A549 (cell line): ENCODE data around the gene ZNF664. TPM values are rescaled to one million over a fixed set of nuclear protein-coding genes. Genes with fewer than 3 reads are reported as not detected.

Experiments
- ATAC-seq, 2 experiments: fragments of 200-7000 bp in 1 of 2; fragments of >200 bp in 1 of 2; cut with Nextera tagmentation in 1 of 2; cut with Tn5 transposase in 1 of 2; 3 replicates each; pipeline versions ENCODE4 v1.8.0 to v1.9.1; 2018 to 2020; ENCODE audit warnings: mild to moderate bottlenecking in 1 of 2, moderate library complexity in 1 of 2
- CTCF ChIA-PET: fragments of 300-600 bp; sonication (Branson Sonifier 250); formaldehyde crosslinking; extraction: SDS; loops from one replicate; lab custom pipeline; 2021; ENCODE audit warnings: antibody characterized with exemption, inconsistent platforms; lab: Yijun Ruan, JAX
- POLR2A ChIA-PET: fragments of 350-600 bp; formaldehyde crosslinking; extraction: SDS; loops from one replicate; lab custom pipeline; 2021; ENCODE audit warnings: antibody characterized with exemption, inconsistent platforms; lab: Yijun Ruan, JAX
- DNase-seq, 2 experiments: peaks; one replicate each; pipeline versions ENCODE4 v3.0.0 to v3.0.0-alpha.2; 2011 to 2016; ENCODE audit warnings: low read depth in 1 of 2, low spot score in 1 of 2
- FAIRE-seq: peaks from 2 replicates; lab custom pipeline; 2011; peaks lifted over from hg19 to GRCh38; lab: Jason Lieb, UNC
- H3K27ac ChIP-seq, 2 experiments: fragments of >200 bp; sonication (Bioruptor Twin); formaldehyde crosslinking; 3 replicates each; pipeline ENCODE4 v1.5.1; 2016 to 2017
- H3K4me1 ChIP-seq: fragments of >200 bp; sonication (Bioruptor Twin); formaldehyde crosslinking; 3 replicates; pipeline ENCODE4 v1.6.1; 2016
- H3K4me2 ChIP-seq: fragments of >200 bp; sonication (Bioruptor Twin); formaldehyde crosslinking; 3 replicates; pipeline ENCODE4 v1.6.1; 2016
- H3K4me3 ChIP-seq: fragments of >200 bp; sonication (Bioruptor Twin); formaldehyde crosslinking; 3 replicates; pipeline ENCODE4 v1.5.1; 2016
- H3K9me3 ChIP-seq: fragments of >200 bp; sonication (Bioruptor Twin); formaldehyde crosslinking; 3 replicates; pipeline ENCODE4 v1.6.1; 2016
- ATOH8 ChIP-seq: fragments of 250-450 bp; sonication (Bioruptor Pico); IDR thresholded peaks from 2 replicates; pipeline ENCODE4 v1.5.0; 2020; ENCODE audit warnings: low read depth, mild to moderate bottlenecking, moderate library complexity
- CBX8 ChIP-seq: fragments of 200-600 bp; sonication (generic); IDR thresholded peaks from 2 replicates; pipeline ENCODE4 v1.6.1; 2016
- CEBPB ChIP-seq, 2 experiments: fragments of >200 bp in 1 of 2; sonication (Bioruptor Twin) in 1 of 2; formaldehyde crosslinking in 1 of 2; IDR thresholded peaks; 2 replicates each; pipeline ENCODE4 v1.6.1; 2012 to 2016
- CHD4 ChIP-seq: fragments of 200-600 bp; sonication (generic); IDR thresholded peaks from 2 replicates; pipeline ENCODE4 v1.6.1; 2016; ENCODE audit warnings: antibody characterized with exemption, mild to moderate bottlenecking, borderline replicate concordance
- EHF ChIP-seq: fragments of 250-450 bp; sonication (Bioruptor Pico); IDR thresholded peaks from 2 replicates; pipeline ENCODE4 v1.5.0; 2020; ENCODE audit warnings: mild to moderate bottlenecking
- ELK1 ChIP-seq: fragments of 150-350 bp; IDR thresholded peaks from 2 replicates; pipeline ENCODE4 v1.6.1; 2014; ENCODE audit warnings: low read depth, mild to moderate bottlenecking, low read length
- EP300 ChIP-seq, 2 experiments: fragments of >200 bp; sonication (Bioruptor Twin); formaldehyde crosslinking; IDR thresholded peaks; 2 replicates in 1 of 2; 3 replicates in 1 of 2; pipeline ENCODE4 v1.6.1; 2016 to 2017
- ESRRA ChIP-seq: fragments of 150-350 bp; IDR thresholded peaks from 2 replicates; pipeline ENCODE4 v1.6.1; 2014; ENCODE audit warnings: mild to moderate bottlenecking, low read length, borderline replicate concordance
- FOXS1 ChIP-seq: fragments of 250-450 bp; sonication (Bioruptor Pico); IDR thresholded peaks from 2 replicates; pipeline ENCODE4 v1.5.0; 2020; ENCODE audit warnings: mild to moderate bottlenecking, moderate library complexity
- HES2 ChIP-seq: fragments of >200 bp; sonication (Bioruptor Twin); formaldehyde crosslinking; IDR thresholded peaks from 2 replicates; pipeline ENCODE4 v1.6.1; 2016
- HEYL ChIP-seq: fragments of 250-450 bp; sonication (Bioruptor Pico); IDR thresholded peaks from 2 replicates; pipeline ENCODE4 v1.8.0; 2021; ENCODE audit warnings: mild to moderate bottlenecking, moderate library complexity
- HMGXB4 ChIP-seq: fragments of 250-450 bp; sonication (Bioruptor Pico); IDR thresholded peaks from 2 replicates; pipeline ENCODE4 v1.5.0; 2021; ENCODE audit warnings: mild to moderate bottlenecking, moderate library complexity, borderline replicate concordance
- HOXA7 ChIP-seq: fragments of 250-450 bp; sonication (Bioruptor Pico); IDR thresholded peaks from 2 replicates; pipeline ENCODE4 v1.5.0; 2020; ENCODE audit warnings: mild to moderate bottlenecking, moderate library complexity
- MAZ ChIP-seq: fragments of 150-350 bp; IDR thresholded peaks from 2 replicates; pipeline ENCODE4 v1.6.1; 2014; ENCODE audit warnings: antibody characterized with exemption, low read depth, low read length, borderline replicate concordance
- MYC ChIP-seq: IDR thresholded peaks from 2 replicates; pipeline ENCODE4 v1.6.1; 2012; ENCODE audit warnings: mild to moderate bottlenecking, inconsistent platforms, low read length, improper control_type of control experiment, borderline replicate concordance
- NR3C1 ChIP-seq: fragments of >200 bp; sonication (Bioruptor Twin); formaldehyde crosslinking; IDR thresholded peaks from 3 replicates; pipeline ENCODE4 v1.6.1; 2017
- POLR2A ChIP-seq: IDR thresholded peaks from 2 replicates; pipeline ENCODE4 v1.6.1; 2012; ENCODE audit warnings: mild to moderate bottlenecking, low read length
- POLR2AphosphoS2 ChIP-seq: conservative IDR thresholded peaks from 2 replicates; pipeline ENCODE4 v1.6.1; 2012; ENCODE audit warnings: low read length, improper control_type of control experiment, inconsistent platforms
- SREBF2 ChIP-seq: fragments of 450-650 bp; IDR thresholded peaks from 2 replicates; pipeline ENCODE4 v1.6.1; 2014; ENCODE audit warnings: mild to moderate bottlenecking, moderate library complexity
- TP53 ChIP-seq: fragments of 250-450 bp; sonication (Bioruptor Pico); IDR thresholded peaks from 2 replicates; pipeline ENCODE4 v1.5.0; 2021; ENCODE audit warnings: mild to moderate bottlenecking, moderate library complexity
- ZC3H11A ChIP-seq: fragments of 450-650 bp; IDR thresholded peaks from 2 replicates; pipeline ENCODE4 v1.6.1; 2014; ENCODE audit warnings: antibody characterized with exemption, mild to moderate bottlenecking
- ZNF302 ChIP-seq: fragments of 250-450 bp; sonication (Bioruptor Pico); IDR thresholded peaks from 2 replicates; pipeline ENCODE4 v1.9.0; 2021; ENCODE audit warnings: inconsistent platforms, mild to moderate bottlenecking, moderate library complexity
- WGBS: methylation state at CpG from one replicate; pipeline ENCODE4 v1.1.6; 2017; ENCODE audit errors: missing lambda C conversion rate; 5-methylcytosine and 5-hydroxymethylcytosine counted together
- polyA plus RNA-seq, 4 experiments: library from polyadenylated mRNA; depleted of rRNA in 3 of 4; stranded (reverse); fragments of >200 nt; fragmentation: RNase III in 1 of 4; extraction: RNeasy Plus Mini Kit Qiagen cat#74134 plus additional on column Dnase treatment in 1 of 4; gene quantifications; 2 replicates in 3 of 4; 3 replicates in 1 of 4; pipeline ENCODE4 v1.2.3, GENCODE V29; 2011 to 2017

ZNF664 gene
- polyA plus RNA-seq, 2 of the 4 experiments (the other 2 are of a cell fraction): 88.3 to 112 TPM

GRCh38 chr12:124024263-124024678 is 51.3 kb downstream of the ZNF664 start:
- POLR2A ChIA-PET: no interaction called here
- TF ChIP-seq EP300 (IDR thresholded peaks at IDR 0.05) (no peak), ZC3H11A (no peak), MYC (no peak), EHF (CRISPR knock-in tag) (no peak), TP53 (CRISPR knock-in tag) (no peak), POLR2A (no peak), MAZ (no peak), HMGXB4 (no peak), ATOH8 (CRISPR knock-in tag) (no peak), CEBPB (IDR thresholded peaks at IDR 0.05) (no peak), ELK1 (no peak), HOXA7 (CRISPR knock-in tag) (no peak), ESRRA (no peak), CBX8 (no peak), CHD4 (no peak), ZNF302 (no peak), NR3C1 (no peak)
- Histone ChIP-seq H3K27ac (no peak overlapping the region), H3K9me3 (no peaks in the 10 kb centered on the region), H3K4me3 (no peak overlapping the region), H3K4me1 (no peaks in the 10 kb centered on the region), H3K4me2 (no peak overlapping the region)
- CTCF ChIA-PET: interaction anchor here (2.0 to 3.0 kb wide), 3 partner anchors 8 to 12 kb away, joined by 6 to 10 read pairs (median 7); no protein-coding TSS in a partner anchor
- WGBS: 91% methylated on average over 8 of the region's 8 CpGs
- FAIRE-seq: no peak
- no peak for ATAC-seq
- no peak for DNase-seq

- no peaks in the 10 kb centered on the region for H3K9me3 ChIP-seq
- no peak for ATAC-seq
- WGBS: 75% methylated on average over 7 of the region's 7 CpGs
- ChIA-PET POLR2A (no interaction called here), CTCF (interaction anchor here (2.5 to 3.0 kb wide), 2 partner anchors 9 to 12 kb away, joined by 7 to 10 read pairs; no protein-coding TSS in a partner anchor)
- no peak for FAIRE-seq
- no peak overlapping the region for H3K4me2 ChIP-seq
- no peaks in the 10 kb centered on the region for H3K4me1 ChIP-seq
- no peak for DNase-seq
- TF ChIP-seq POLR2AphosphoS2 (no peak), HES2 (no peak), ZC3H11A (no peak), HEYL (no peak), FOXS1 (no peak)
- no peak overlapping the region for H3K27ac ChIP-seq
- no peak overlapping the region for H3K4me3 ChIP-seq
Measured at GRCh38 chr12:124024776-124025175, 51.8 kb downstream of the ZNF664 start.

- Histone ChIP-seq H3K4me2 (no peak overlapping the region), H3K4me1 (no peaks in the 10 kb centered on the region), H3K9me3 (no peaks in the 10 kb centered on the region), H3K27ac (no peak overlapping the region), H3K4me3 (no peak overlapping the region)
- DNase-seq (no peak), ATAC-seq (no peak), FAIRE-seq (no peak)
- TF ChIP-seq POLR2A (no peak), SREBF2 (no peak), ELK1 (no peak)
- POLR2A ChIA-PET: no interaction called here
- CTCF ChIA-PET: interaction anchor here (1.1 to 3.0 kb wide), 3 partner anchors 10 to 295 kb away, joined by 3 to 10 read pairs (median 7); no protein-coding TSS in a partner anchor
- 77% methylated on average over 8 of the region's 8 CpGs for WGBS
Measured at GRCh38 chr12:124025661-124026060, 52.6 kb downstream of the ZNF664 start.
